ENCODE results near the gene MORC1.

MORC1 gene

GRCh38 chr3:108953700-108954099 is 164.2 kb downstream of the MORC1 start, which contains the start of gene GUCA1C:
Gene GUCA1C (minus strand): TSS chr3:108953879. CDS start chr3:108953762, 117 bp downstream.
- no peak for DNase-seq (ENCODE audit: extremely low read depth, low read depth)
- H3K4me3 ChIP-seq (replicated peaks; ENCODE audit: low read depth, low read length), result no peak within 1 kb of the TSS
- no peak for TF ChIP-seq CTCF (IDR thresholded peaks at IDR 0.05; ENCODE audit: low read depth, low read length, missing control alignments)

- no peak for TF ChIP-seq CTCF (IDR thresholded peaks at IDR 0.05; ENCODE audit: low read depth, low read length, missing control alignments)
- H3K4me3 ChIP-seq (replicated peaks; ENCODE audit: low read depth, low read length), result no peak overlapping the region
- DNase-seq (ENCODE audit: extremely low read depth, low read depth), result no peak
These were observed 164.7 kb downstream of the MORC1 start for GRCh38 chr3:108953210-108953609.

GRCh38 chr3:108951820-108952501 is 166.0 kb downstream of the MORC1 start:
- DNase-seq (ENCODE audit: extremely low read depth, low read depth), result no peak
- H3K4me3 ChIP-seq (replicated peaks; ENCODE audit: low read depth, low read length), result no peak overlapping the region
- no peak for TF ChIP-seq CTCF (IDR thresholded peaks at IDR 0.05; ENCODE audit: low read depth, low read length, missing control alignments)

GRCh38 chr3:108947855-108948254 is 170.1 kb downstream of the MORC1 start:
- DNase-seq (ENCODE audit: extremely low read depth, low read depth), result no peak
- TF ChIP-seq CTCF (IDR thresholded peaks at IDR 0.05; ENCODE audit: low read depth, low read length, missing control alignments), result no peak
- no peak overlapping the region for H3K4me3 ChIP-seq (replicated peaks; ENCODE audit: low read depth, low read length)

GRCh38 chr3:108946292-108947285 is 171.3 kb downstream of the MORC1 start:
- H3K4me3 ChIP-seq (replicated peaks; ENCODE audit: low read depth, low read length), result no peak overlapping the region
- no peak for TF ChIP-seq CTCF (IDR thresholded peaks at IDR 0.05; ENCODE audit: low read depth, low read length, missing control alignments)
- no peak for DNase-seq (ENCODE audit: extremely low read depth, low read depth)

GRCh38 chr3:108940568-108941263 is 177.2 kb downstream of the MORC1 start:
- TF ChIP-seq CTCF (IDR thresholded peaks at IDR 0.05; ENCODE audit: low read depth, low read length, missing control alignments), result no peak
- H3K4me3 ChIP-seq (replicated peaks; ENCODE audit: low read depth, low read length), result no peak overlapping the region
- no peak for DNase-seq (ENCODE audit: extremely low read depth, low read depth)
